Mucosa of descending colon (tissue), 3 donors: ENCODE measurements around the gene TBC1D14. TPM values are rescaled to one million over a fixed set of nuclear protein-coding genes. Genes with fewer than 3 reads are reported as not detected.

Experiments
- ATAC-seq: fragments of 200-7000 bp; cut with Tn5 transposase; one replicate; pipeline ENCODE4 v1.9.1; 2020; ENCODE audit warnings: mild to moderate bottlenecking, moderate library complexity
- DNase-seq, 3 donors: peaks; one replicate each; pipeline ENCODE4 v3.0.0-alpha.2; 2020
- H3K36me3 ChIP-seq: fragments of 200-600 bp; one replicate; pipeline ENCODE4 v1.8.0; 2021; ENCODE audit warnings: low read depth, mild to moderate bottlenecking
- H3K4me1 ChIP-seq: fragments of 200-600 bp; one replicate; pipeline ENCODE4 v1.8.0; 2021; ENCODE audit warnings: low read depth, mild to moderate bottlenecking
- H3K4me3 ChIP-seq: fragments of 200-600 bp; one replicate; pipeline ENCODE4 v1.8.0; 2021; ENCODE audit warnings: mild to moderate bottlenecking
- H3K9me3 ChIP-seq: fragments of 200-600 bp; one replicate; pipeline ENCODE4 v1.8.0; 2021; ENCODE audit warnings: mild to moderate bottlenecking
- intact Hi-C, 2 donors: fragments of 100-400 bp; cut with DNase I in 1 of 2; cut with micrococcal nuclease in 1 of 2; formaldehyde crosslinking; loops; one replicate each; pipeline versions ENCODE4 v1.11.0 to v1.11.1; 2022; cut with DNase I, micrococcal nuclease
- total RNA-seq, 3 donors: library from RNA; stranded (reverse); fragmentation: NEBNext Ultra II Directional in 2 of 3; extraction: Animal tissue kit (Norgen Biotek cat#: 25700) in 2 of 3; gene quantifications; one replicate each; pipeline versions ENCODE4 v1.2.1 to v1.2.4, GENCODE V29; 2021 to 2023
- TF ChIP-seq, protein P1 (sequence below): fragments of 200-600 bp; IDR thresholded peaks from one replicate; pipeline ENCODE4 v1.8.0; 2022; ENCODE audit warnings: antibody characterized with exemption, mild to moderate bottlenecking
- donor health status: DM: no; HTN: no; CAD: no; lungs with moderate emphysema.
- donor health status: DM: no; HTN: no; CAD: no.
- donor health status: DM: no; HTN: yes; CAD: no.

The TBC1D14 gene
- total RNA-seq, 3 donors from 2014 or later = 51.8 to 70.8 (median 56.2) TPM

GRCh38 chr4:6943012-6943884 is 33.6 kb downstream of the TBC1D14 start:
- H3K36me3 ChIP-seq = no peaks in the 10 kb centered on the region
- peak; percentile 63 for ATAC-seq
- H3K4me3 ChIP-seq = no peak overlapping the region
- peaks cover 66% of the 10 kb centered on the region for H3K4me1 ChIP-seq
- H3K9me3 ChIP-seq = no peaks in the 10 kb centered on the region
- intact Hi-C loops = no loop called here
- TF ChIP-seq, protein P1, sequence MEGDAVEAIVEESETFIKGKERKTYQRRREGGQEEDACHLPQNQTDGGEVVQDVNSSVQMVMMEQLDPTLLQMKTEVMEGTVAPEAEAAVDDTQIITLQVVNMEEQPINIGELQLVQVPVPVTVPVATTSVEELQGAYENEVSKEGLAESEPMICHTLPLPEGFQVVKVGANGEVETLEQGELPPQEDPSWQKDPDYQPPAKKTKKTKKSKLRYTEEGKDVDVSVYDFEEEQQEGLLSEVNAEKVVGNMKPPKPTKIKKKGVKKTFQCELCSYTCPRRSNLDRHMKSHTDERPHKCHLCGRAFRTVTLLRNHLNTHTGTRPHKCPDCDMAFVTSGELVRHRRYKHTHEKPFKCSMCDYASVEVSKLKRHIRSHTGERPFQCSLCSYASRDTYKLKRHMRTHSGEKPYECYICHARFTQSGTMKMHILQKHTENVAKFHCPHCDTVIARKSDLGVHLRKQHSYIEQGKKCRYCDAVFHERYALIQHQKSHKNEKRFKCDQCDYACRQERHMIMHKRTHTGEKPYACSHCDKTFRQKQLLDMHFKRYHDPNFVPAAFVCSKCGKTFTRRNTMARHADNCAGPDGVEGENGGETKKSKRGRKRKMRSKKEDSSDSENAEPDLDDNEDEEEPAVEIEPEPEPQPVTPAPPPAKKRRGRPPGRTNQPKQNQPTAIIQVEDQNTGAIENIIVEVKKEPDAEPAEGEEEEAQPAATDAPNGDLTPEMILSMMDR = no peak
- DNase-seq = peak; percentile 63 to 76 (median 74)

- ATAC-seq (no peak), DNase-seq (no peak)
- no peak overlapping the region for H3K4me3 ChIP-seq
- no peaks in the 10 kb centered on the region for H3K9me3 ChIP-seq
- no peaks in the 10 kb centered on the region for H3K36me3 ChIP-seq
- TF ChIP-seq, protein P1 = no peak
- intact Hi-C loops = no loop called here
- peaks cover 68% of the 10 kb centered on the region for H3K4me1 ChIP-seq
Measured at GRCh38 chr4:6943885-6944225, 34.2 kb downstream of the TBC1D14 start.

- Histone ChIP-seq H3K4me3 (no peak overlapping the region), H3K36me3 (no peaks in the 10 kb centered on the region), H3K4me1 (peaks cover 71% of the 10 kb centered on the region), H3K9me3 (no peaks in the 10 kb centered on the region)
- intact Hi-C loops = no loop called here
- TF ChIP-seq, protein P1 = no peak
- ATAC-seq = peak; percentile 66
- peak in 2 of 3 donors; percentile 72 to 77 for DNase-seq
Measured at GRCh38 chr4:6944301-6945051, 34.9 kb downstream of the TBC1D14 start.

- no peak overlapping the region for H3K4me3 ChIP-seq
- H3K36me3 ChIP-seq = no peaks in the 10 kb centered on the region
- H3K9me3 ChIP-seq = no peaks in the 10 kb centered on the region
- intact Hi-C loops = no loop called here
- TF ChIP-seq, protein P1 = no peak
- ATAC-seq (no peak), DNase-seq (no peak)
- H3K4me1 ChIP-seq = peaks cover 67% of the 10 kb centered on the region
Measured at GRCh38 chr4:6945052-6945409, 35.4 kb downstream of the TBC1D14 start.

DNA sequence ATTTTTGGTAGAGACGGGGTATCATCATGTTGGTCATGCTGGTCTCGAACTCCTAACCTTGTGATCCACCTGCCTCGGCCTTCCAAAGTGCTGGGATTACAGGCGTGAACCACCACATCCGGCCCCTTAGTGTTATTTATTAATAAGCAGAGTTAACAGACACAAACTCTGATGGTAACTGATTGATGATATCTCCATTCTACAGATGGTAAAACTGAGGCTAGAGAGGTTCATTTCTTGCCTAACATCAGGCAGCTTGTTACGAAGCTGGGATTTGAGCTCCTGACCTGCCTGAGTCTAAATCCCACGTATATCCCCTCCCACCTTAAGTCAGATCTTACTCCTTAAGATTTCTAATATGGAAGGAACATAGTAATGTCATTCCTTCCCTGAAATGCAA is 36.9 kb downstream of the TBC1D14 start:
- TF ChIP-seq, protein P1 = no peak

More for the DNA sequence above, 36.9 kb downstream of the TBC1D14 start:
- ATAC-seq = no peak
- DNase-seq = peak in 1 of 3 donors; percentile 11
- H3K4me3 ChIP-seq = no peak overlapping the region
- no peaks in the 10 kb centered on the region for H3K9me3 ChIP-seq
- intact Hi-C loops = no loop called here
- no peaks in the 10 kb centered on the region for H3K36me3 ChIP-seq
- peaks cover 54% of the 10 kb centered on the region for H3K4me1 ChIP-seq
